ENCODE data around the gene C1orf74.

DNA sequence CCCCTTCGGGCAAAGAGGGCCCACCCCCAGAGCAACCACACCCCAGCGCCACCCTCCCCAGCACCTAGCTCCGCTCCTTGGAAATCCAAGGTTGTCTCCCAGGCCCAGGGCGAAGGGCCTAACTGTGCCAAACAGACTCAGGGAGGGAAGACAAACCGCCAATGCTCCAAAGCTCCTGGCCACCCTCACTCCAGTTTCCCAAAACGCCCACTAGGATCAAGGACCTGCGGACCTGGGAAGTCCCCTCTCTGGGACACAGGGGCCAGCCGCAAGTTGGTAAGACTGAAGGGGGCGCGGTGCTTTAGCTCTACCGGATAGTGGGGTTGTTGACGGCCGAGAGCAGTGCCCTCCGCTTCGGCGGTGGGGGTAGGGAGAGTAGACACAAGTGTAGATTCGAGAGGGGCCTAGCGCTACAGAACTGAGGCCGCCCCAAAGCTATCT, 21.0 kb upstream of the C1orf74 start:
- TF ChIP-seq EP300 (IDR thresholded peaks at IDR 0.05) (no peak), CTCF (IDR thresholded peaks at IDR 0.05) (no peak), POLR2A (IDR thresholded peaks at IDR 0.05) (no peak)
